ENCODE measurements around the gene LIN54. TPM values are rescaled to one million over a fixed set of nuclear protein-coding genes. Genes with fewer than 3 reads are reported as not detected.

The LIN54 gene
- total RNA-seq, 4 donors from 2014 or later, result 4.8 to 18.2 (median 9.2) TPM

DNA sequence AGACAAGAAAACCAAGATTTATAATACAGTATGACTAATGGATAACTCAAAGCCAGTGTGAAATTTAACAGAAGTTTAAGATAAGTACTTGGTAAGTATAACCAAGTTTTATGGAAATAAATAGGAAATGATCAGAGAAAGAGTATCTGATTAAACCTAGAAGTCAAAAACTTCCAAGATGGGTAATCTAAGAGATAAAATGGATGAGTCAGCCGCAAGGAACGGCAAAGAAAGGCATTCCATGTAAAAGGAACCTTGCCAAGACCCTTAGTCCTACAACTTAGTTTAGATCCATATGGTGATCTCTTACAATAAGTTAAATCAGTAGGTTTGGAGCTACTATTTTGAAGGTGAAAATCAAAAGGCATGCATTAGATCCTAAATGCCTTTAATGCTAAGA is 34.8 kb downstream of the LIN54 start:
- Histone ChIP-seq H3K4me3 (no peak overlapping the region), H3K27me3 (no peaks in the 10 kb centered on the region), H3K27ac (no peak overlapping the region), H3K9me3 (no peaks in the 10 kb centered on the region), H3K4me1 (peaks cover 0 to 6% (median 2%) of the 10 kb centered on the region in 4 donors), H3K36me3 (peaks cover 0 to 11% (median 0%) of the 10 kb centered on the region in 4 donors)
- WGBS, 2 donors (ENCODE audit: low coverage in 1 of 2), result 97 to 100% methylated on average over 2 of the region's 2 CpGs
- in situ Hi-C loops (cut with MboI; ENCODE audit: low pct_ligation_motif_present in 1 of 4, low pct_unique_long_range_greater_than_20kb in 1 of 4, low sequenced_read_pairs in 3 of 4), result no loop called here
- intact Hi-C loops (cut with DNase I; ENCODE audit: low total_unique reads), result no loop called here
- no peak for DNase-seq
- TF ChIP-seq POLR2A (IDR thresholded peaks at IDR 0.05), result no peak
- no peak for TF ChIP-seq POLR2AphosphoS5 (IDR thresholded peaks at IDR 0.05)
- TF ChIP-seq EP300 (IDR thresholded peaks at IDR 0.05; ENCODE audit: low read depth), result no peak
- no peak for TF ChIP-seq CTCF (IDR thresholded peaks at IDR 0.05)

- Histone ChIP-seq H3K27me3 (no peaks in the 10 kb centered on the region), H3K27ac (no peak overlapping the region), H3K9me3 (no peaks in the 10 kb centered on the region), H3K36me3 (peaks cover 0 to 16% (median 0%) of the 10 kb centered on the region in 4 donors), H3K4me3 (no peak overlapping the region), H3K4me1 (peaks cover 0 to 10% (median 0%) of the 10 kb centered on the region in 4 donors)
- 49 to 54% methylated on average over 2 of the region's 2 CpGs for WGBS, 2 donors (ENCODE audit: low coverage in 1 of 2)
- no peak for DNase-seq
- in situ Hi-C loops (cut with MboI; ENCODE audit: low pct_ligation_motif_present in 1 of 4, low pct_unique_long_range_greater_than_20kb in 1 of 4, low sequenced_read_pairs in 3 of 4) (no loop called here), intact Hi-C loops (cut with DNase I; ENCODE audit: low total_unique reads) (no loop called here)
- no peak for TF ChIP-seq POLR2A (IDR thresholded peaks at IDR 0.05)
- no peak for TF ChIP-seq POLR2AphosphoS5 (IDR thresholded peaks at IDR 0.05)
- TF ChIP-seq CTCF (IDR thresholded peaks at IDR 0.05), result no peak
- no peak for TF ChIP-seq EP300 (IDR thresholded peaks at IDR 0.05; ENCODE audit: low read depth)
These were observed 41.2 kb downstream of the LIN54 start for GRCh38 chr4:82969414-82969813.

DNA sequence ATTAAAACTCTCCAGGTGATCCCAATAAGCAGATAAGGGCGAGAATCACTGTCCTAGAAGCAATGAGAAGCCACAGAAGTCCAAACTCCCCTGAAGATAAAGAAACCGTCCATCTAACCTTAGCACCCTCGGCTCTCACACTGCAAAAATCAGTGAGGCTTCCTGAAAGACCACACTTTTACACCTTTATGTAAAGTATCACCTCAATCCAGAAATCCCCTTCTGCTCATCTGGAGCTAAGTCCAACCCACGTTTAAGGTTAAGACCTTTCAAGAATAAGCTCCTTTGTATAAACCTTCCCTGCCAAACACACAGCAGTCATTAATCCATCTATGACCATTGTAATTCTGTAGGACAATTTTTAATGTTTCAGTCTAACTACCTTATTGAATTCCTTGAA is 41.7 kb downstream of the LIN54 start:
- Histone ChIP-seq H3K4me3 (no peak overlapping the region), H3K27ac (no peak overlapping the region), H3K4me1 (peaks cover 0 to 10% (median 0%) of the 10 kb centered on the region in 4 donors), H3K27me3 (no peaks in the 10 kb centered on the region), H3K36me3 (peaks cover 0 to 12% (median 0%) of the 10 kb centered on the region in 4 donors), H3K9me3 (no peaks in the 10 kb centered on the region)
- in situ Hi-C loops (cut with MboI; ENCODE audit: low pct_ligation_motif_present in 1 of 4, low pct_unique_long_range_greater_than_20kb in 1 of 4, low sequenced_read_pairs in 3 of 4), result no loop called here
- intact Hi-C loops (cut with DNase I; ENCODE audit: low total_unique reads), result no loop called here
- 56 to 58% methylated on average over 4 of the region's 4 CpGs for WGBS, 2 donors (ENCODE audit: low coverage in 1 of 2)
- TF ChIP-seq POLR2A (IDR thresholded peaks at IDR 0.05), result no peak
- no peak for TF ChIP-seq POLR2AphosphoS5 (IDR thresholded peaks at IDR 0.05)
- TF ChIP-seq EP300 (IDR thresholded peaks at IDR 0.05; ENCODE audit: low read depth), result no peak
- TF ChIP-seq CTCF (IDR thresholded peaks at IDR 0.05), result no peak
- no peak for DNase-seq

DNA sequence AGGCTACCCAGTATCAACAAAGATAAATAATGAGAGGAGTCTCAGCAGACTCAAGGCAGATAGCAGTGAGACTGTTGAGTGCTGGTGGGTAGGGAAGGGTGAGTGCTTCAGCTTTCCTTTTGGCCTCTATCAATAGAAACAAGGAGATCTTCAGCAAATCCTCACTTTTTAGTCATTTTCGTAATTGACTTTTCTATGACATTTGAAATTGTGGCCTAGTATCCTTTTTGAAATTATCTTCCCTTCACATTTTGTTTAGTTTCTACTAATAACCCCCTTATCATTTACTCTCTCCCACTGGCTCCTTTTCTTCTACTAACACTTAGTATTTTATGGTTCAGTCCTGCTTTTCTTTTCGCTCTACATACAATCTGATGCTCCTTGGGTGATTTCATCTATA is 44.9 kb downstream of the LIN54 start:
- no peak for DNase-seq
- H3K9me3 ChIP-seq, result no peaks in the 10 kb centered on the region
- WGBS, 2 donors (ENCODE audit: low coverage in 1 of 2), result 96 to 100% methylated on average over 2 of the region's 2 CpGs
- H3K36me3 ChIP-seq, result peaks cover 0 to 13% (median under 1%) of the 10 kb centered on the region in 4 donors
- intact Hi-C loops (cut with DNase I; ENCODE audit: low total_unique reads) (no loop called here), in situ Hi-C loops (cut with MboI; ENCODE audit: low pct_ligation_motif_present in 1 of 4, low pct_unique_long_range_greater_than_20kb in 1 of 4, low sequenced_read_pairs in 3 of 4) (no loop called here)
- TF ChIP-seq CTCF (IDR thresholded peaks at IDR 0.05), result no peak
- no peaks in the 10 kb centered on the region for H3K27me3 ChIP-seq
- H3K27ac ChIP-seq, result no peak overlapping the region
- no peak overlapping the region for H3K4me3 ChIP-seq
- H3K4me1 ChIP-seq, result peaks cover 0 to 10% (median 0%) of the 10 kb centered on the region in 4 donors
